Measurements from ENCODE around the gene BPIFB3. TPM values are rescaled to one million over a fixed set of nuclear protein-coding genes. Genes with fewer than 3 reads are reported as not detected.
"Not testable (repeated sequence)": the region's sequence is repeated elsewhere in the genome, so short reads cannot be mapped to it uniquely, and the experiment has no call there.

BPIFB3 gene
- total and polyA plus RNA-seq, 2 of the 4 experiments (the other 2 are of a cell fraction) = not detected

- H2BK15ac ChIP-seq (ENCODE audit: low read depth, low read length); intact Hi-C loops (cut with micrococcal nuclease); H4K20me1 ChIP-seq (ENCODE audit: insufficient read depth, low read length); DNase-seq; H4K8ac ChIP-seq (ENCODE audit: low read depth in 2 of 2, low read length in 2 of 2); BruUV-seq (replicated peaks); H4K91ac ChIP-seq (ENCODE audit: insufficient read depth, low read depth, low read length); H2BK5ac ChIP-seq (ENCODE audit: low read depth, low read length, poor library complexity, severe bottlenecking); H3K23ac ChIP-seq (ENCODE audit: low read depth, low read length); H2AK9ac ChIP-seq (replicated peaks; ENCODE audit: low read depth, low read length, poor library complexity); H3K9me3 ChIP-seq (ENCODE audit: control insufficient read depth, insufficient read depth, low read length); ATAC-seq (ENCODE audit: low read depth); H3K27me3 ChIP-seq (ENCODE audit: control insufficient read depth, insufficient read depth, low read length); H3K27ac ChIP-seq (ENCODE audit: insufficient read depth, low read length); H2AK5ac ChIP-seq (ENCODE audit: low read depth, low read length); H3K4me2 ChIP-seq (ENCODE audit: low read depth, low read length); H3K4me1 ChIP-seq (ENCODE audit: control insufficient read depth, insufficient read depth, low read length); H2BK120ac ChIP-seq (ENCODE audit: low read depth, low read length); CTCF ChIA-PET; H3K9me1 ChIP-seq (ENCODE audit: insufficient read depth, low read length); H3K36me3 ChIP-seq (ENCODE audit: control insufficient read depth, insufficient read depth, low read length); H2BK20ac ChIP-seq (ENCODE audit: low read depth, low read length); in situ Hi-C loops (cut with MboI; ENCODE audit: low sequenced_read_pairs); H3K18ac ChIP-seq (ENCODE audit: low read depth, low read length); H3K9ac ChIP-seq (ENCODE audit: low read depth, low read length); dilution Hi-C loops (cut with HindIII; ENCODE audit: low sequenced_read_pairs, unreplicated experiment); H2AFZ ChIP-seq (replicated peaks; ENCODE audit: low read length, poor library complexity); H3K4me3 ChIP-seq (ENCODE audit: insufficient read depth, low read depth, low read length); H3K14ac ChIP-seq (replicated peaks; ENCODE audit: low read depth, low read length); POLR2A ChIA-PET (ENCODE audit: unreplicated experiment); H3K79me1 ChIP-seq (ENCODE audit: low read depth in 1 of 2, low read length in 2 of 2); H3K56ac ChIP-seq (ENCODE audit: extremely low read depth, insufficient read depth, low read length); H3K4ac ChIP-seq (ENCODE audit: low read depth, low read length); H4K5ac ChIP-seq (ENCODE audit: low read depth, low read length): not testable (repeated sequence)
- 47% methylated on average over 5 of the region's 15 CpGs; no CpG with 5 or more reads in 1 of the 2 experiments for WGBS, 2 experiments (ENCODE audit: extremely low coverage in 2 of 2, insufficient read length in 1 of 2)
Observed at GRCh38 chr20:33045129-33045721, 8.5 kb upstream of the BPIFB3 start.

Data from IMR-90 (cell line).